Ramos (cell line): ENCODE results near the gene DPY19L1.
"Not testable (repeated sequence)": the region's sequence is repeated elsewhere in the genome, so short reads cannot be mapped to it uniquely, and the experiment has no call there.

Source experiments
- in situ Hi-C: fragments of 300-500 bp; cut with MboI; formaldehyde crosslinking; loops from one replicate; pipeline ENCODE4 v1.14.3; 2022; ENCODE audit warnings: low sequenced_read_pairs; ENCODE audit not compliant: unreplicated experiment

The DPY19L1 gene

GRCh38 chr7:35037211-35037525 lies at the start of gene DPY19L1:
TSS of gene DPY19L1 (minus strand) at chr7:35037485. CDS start at chr7:35037394, 91 bp downstream.
- in situ Hi-C loops: no loop called here

- in situ Hi-C loops: not testable (repeated sequence)
Observed at GRCh38 chr7:35079517-35079916, 42.2 kb upstream of the DPY19L1 start.

- in situ Hi-C loops: loop anchor here (25.0 kb wide), 2 partner anchors 363 to 463 kb away; no protein-coding TSS in a partner anchor
Observed at GRCh38 chr7:35074008-35074407, 36.7 kb upstream of the DPY19L1 start.

GRCh38 chr7:35072950-35073827 lies 35.9 kb upstream of the DPY19L1 start:
- in situ Hi-C loops: loop anchor here (25.0 kb wide), 2 partner anchors 364 to 464 kb away; no protein-coding TSS in a partner anchor

GRCh38 chr7:35069084-35069483 lies 31.8 kb upstream of the DPY19L1 start:
- in situ Hi-C loops: loop anchor here (25.0 kb wide), 2 partner anchors 368 to 468 kb away; no protein-coding TSS in a partner anchor

- in situ Hi-C loops: loop anchor here (25.0 kb wide), 2 partner anchors 372 to 472 kb away; no protein-coding TSS in a partner anchor
Observed at GRCh38 chr7:35065382-35065781, 28.1 kb upstream of the DPY19L1 start.

- in situ Hi-C loops: loop anchor here (25.0 kb wide), 2 partner anchors 379 to 479 kb away; no protein-coding TSS in a partner anchor
Observed at GRCh38 chr7:35058571-35058970, 21.3 kb upstream of the DPY19L1 start.

DNA sequence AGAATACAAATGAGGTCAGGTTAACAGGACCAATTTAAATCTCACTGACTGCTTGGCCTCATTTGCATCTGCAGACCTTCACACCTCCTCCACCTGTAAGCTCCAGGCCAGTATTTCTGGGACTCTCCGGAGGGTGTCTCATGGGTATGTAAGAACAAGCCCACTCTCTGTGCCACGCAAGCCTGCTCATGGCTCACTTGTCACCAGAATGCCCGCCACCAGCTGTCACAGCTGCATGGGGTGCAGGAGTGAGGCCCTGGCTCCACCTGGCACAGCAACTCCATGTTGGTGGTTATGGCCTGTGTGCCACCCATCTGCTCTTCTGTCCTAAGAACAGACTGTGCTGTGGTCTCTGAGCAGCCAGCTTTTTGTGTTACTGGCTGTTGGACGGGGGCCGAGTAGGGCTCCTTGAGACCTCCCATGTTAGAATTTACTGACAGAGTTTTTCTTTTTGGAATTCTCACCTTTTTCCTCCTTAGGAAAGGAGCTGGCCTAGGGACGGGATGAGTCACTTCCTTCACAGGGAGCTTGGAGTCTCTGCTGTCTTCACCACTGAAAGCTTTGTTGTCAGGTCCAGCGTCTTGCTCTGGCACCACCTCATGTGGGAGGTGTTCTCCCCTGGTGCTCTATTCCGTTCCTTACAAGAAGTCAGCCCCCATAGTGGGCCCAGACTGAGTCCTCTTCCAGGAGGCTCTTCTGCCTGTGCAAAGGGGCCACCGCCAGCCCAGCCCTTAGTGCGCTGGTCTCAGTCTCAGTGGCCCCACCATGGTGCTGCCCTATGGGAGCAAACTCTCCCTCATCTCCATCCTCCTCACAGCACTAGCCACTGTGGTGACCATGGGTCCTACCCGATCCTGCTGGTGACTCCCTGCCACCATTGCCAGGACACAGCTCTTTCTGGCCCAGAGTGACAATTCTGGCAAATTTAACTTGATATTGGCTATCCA lies 20.5 kb upstream of the DPY19L1 start:
- in situ Hi-C loops: loop anchor here (25.0 kb wide), 2 partner anchors 380 to 480 kb away; no protein-coding TSS in a partner anchor

DNA sequence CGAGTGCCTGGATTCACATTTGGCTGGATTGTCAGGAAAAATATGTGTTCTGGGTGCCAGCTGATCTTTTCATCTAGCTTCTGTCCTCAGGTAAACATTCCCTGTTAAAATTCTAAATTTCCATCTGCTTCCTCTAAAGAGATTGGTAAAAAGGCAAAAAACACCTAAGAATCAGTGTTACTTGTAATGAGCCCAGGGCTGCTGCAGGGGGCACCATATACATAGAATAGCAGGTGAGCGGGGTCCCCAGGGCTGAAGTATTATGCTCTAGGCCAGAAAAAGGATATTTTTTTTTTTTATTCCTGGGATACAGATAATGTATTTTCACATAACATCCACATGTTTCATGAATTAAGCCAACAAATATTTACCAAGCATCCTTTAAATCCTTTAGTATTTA lies 18.4 kb upstream of the DPY19L1 start:
- in situ Hi-C loops: loop anchor here (25.0 kb wide), 2 partner anchors 382 to 482 kb away; no protein-coding TSS in a partner anchor

GRCh38 chr7:35053488-35054175 lies 16.3 kb upstream of the DPY19L1 start:
- in situ Hi-C loops: loop anchor here (25.0 kb wide), 2 partner anchors 384 to 484 kb away; no protein-coding TSS in a partner anchor

DNA sequence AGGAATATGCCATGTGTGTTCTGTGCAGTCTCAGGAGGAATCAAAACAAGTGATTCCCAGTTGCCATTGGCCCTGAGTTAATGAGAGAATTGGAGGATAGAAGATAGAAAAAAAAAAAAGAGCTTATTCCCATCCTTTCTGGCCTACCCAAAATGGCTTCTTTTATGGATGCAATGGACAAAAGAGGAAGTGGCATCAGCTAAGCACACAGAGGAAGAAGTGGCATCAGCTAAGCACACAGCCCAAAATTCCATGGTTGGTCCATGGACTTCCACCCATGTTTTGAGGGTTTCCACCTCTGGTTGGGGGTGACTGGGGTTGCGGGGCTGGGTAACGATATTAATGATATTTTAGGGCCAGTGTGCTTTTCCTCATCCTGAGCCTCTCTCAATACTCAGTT lies 11.1 kb upstream of the DPY19L1 start:
- in situ Hi-C loops: not testable (repeated sequence)

GRCh38 chr7:35047912-35048305 lies 10.6 kb upstream of the DPY19L1 start:
- in situ Hi-C loops: not testable (repeated sequence)

GRCh38 chr7:35047263-35047911 lies 10.1 kb upstream of the DPY19L1 start:
- in situ Hi-C loops: not testable (repeated sequence)

GRCh38 chr7:35043301-35043700 lies 6.0 kb upstream of the DPY19L1 start:
- in situ Hi-C loops: not testable (repeated sequence)

GRCh38 chr7:35040906-35041305 lies 3.6 kb upstream of the DPY19L1 start:
- in situ Hi-C loops: no loop called here

DNA sequence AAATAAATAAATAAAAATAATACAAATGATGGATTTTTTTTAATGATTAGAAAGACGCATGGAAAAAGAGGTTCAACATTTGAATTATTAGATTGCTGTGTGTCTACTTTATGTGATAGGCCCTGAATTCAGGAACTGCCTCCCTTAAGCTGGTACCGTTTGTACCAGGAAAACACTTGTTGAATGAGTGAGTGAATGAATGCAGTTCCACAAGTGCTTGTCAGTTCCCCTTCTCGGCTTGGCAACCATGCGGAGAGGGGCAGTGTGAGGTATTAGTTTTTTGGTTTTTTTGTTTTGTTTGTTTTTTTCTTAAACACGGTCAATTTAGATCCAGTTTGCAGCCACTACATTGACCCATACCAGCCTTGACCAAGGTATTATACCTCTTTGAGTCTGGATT lies 2.1 kb upstream of the DPY19L1 start:
- in situ Hi-C loops: no loop called here

DNA sequence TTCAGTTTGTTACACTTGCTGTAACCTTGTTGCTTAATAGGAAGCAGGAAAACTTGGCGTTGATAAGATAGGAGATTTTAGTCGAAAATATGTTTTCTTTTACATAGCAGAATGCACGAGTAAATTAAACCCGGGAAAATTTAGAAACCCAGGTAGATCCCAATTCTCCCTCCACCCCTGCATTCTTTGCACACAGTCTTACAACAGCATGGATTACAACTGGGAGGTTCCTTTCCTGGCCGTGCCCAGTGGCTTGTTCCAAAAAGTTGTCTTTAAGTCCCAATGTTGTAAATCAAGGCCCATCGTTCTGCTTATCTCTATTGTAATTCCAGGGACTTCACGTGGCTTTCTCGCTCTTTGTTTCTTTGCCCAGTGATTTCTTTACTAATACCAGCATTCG lies 1.1 kb upstream of the DPY19L1 start:
- in situ Hi-C loops: no loop called here

DNA sequence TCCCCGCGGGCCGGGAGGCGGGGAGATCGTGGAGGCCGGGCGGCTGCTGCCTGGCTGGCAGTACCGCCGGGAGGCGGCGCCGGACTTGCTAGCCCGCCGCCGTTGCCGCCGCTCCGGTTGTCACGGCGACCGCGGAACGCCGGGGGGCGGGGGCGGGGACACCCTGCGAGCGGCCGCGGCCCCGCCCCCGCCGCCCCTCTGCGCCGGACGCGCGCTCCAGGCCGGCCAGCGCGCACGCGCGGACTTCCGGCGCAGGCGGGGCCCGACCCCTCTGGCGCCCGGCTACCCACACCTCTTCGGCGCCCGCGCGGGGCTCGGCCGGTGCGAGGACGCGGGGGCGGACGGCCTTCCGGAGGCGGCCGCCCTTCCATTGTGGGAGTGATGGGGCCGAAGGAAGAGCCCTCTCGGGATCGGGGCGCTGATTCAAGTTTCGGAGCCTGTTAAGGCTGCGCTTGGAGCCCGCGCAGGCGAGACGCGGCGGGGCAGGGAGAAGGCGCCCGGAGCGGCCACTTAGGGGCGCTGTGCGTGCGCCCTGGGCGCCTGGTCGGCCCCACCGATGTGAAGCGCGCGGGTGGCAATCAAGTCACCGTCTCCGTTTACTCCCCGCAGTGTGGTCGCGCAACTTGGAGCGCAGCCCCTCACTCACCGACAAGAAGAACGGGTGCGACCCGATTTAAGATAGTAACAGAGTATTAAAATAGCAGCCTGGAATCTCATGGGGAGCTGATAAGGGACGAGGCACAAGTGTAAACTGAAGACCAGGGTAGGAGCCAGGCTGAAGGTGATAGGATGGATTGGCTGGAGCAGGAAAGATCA lies 449 bp upstream of the DPY19L1 start:
- in situ Hi-C loops: no loop called here
